Thyroid gland (tissue), 4 donors: ENCODE measurements around the gene TTN. TPM values are rescaled to one million over a fixed set of nuclear protein-coding genes. Genes with fewer than 3 reads are reported as not detected.

ENCODE experiments used
- DNase-seq, 2 donors: peaks; one replicate each; pipeline ENCODE4 v3.0.0-alpha.2; 2019
- H3K27ac ChIP-seq, 3 donors: fragments of 200-600 bp; sonication (generic); 1 replicate in 2 of 3; 2 replicates in 1 of 3; pipeline ENCODE4 v1.5.1; 2016 to 2019; ENCODE audit warnings: mild to moderate bottlenecking in 1 of 3, moderate library complexity in 1 of 3
- H3K27me3 ChIP-seq: fragments of 200-600 bp; sonication (generic); one replicate; pipeline ENCODE4 v1.5.1; 2019
- H3K36me3 ChIP-seq, 2 donors: fragments of 200-600 bp; sonication (generic); one replicate each; pipeline ENCODE4 v1.5.1; 2016 to 2019
- H3K4me1 ChIP-seq, 2 donors: fragments of 200-600 bp; sonication (generic); one replicate each; pipeline ENCODE4 v1.5.1; 2017 to 2019
- H3K4me3 ChIP-seq, 3 donors: fragments of 200-600 bp; sonication (generic); replicated peaks in 1 of 3; 1 replicate in 2 of 3; 2 replicates in 1 of 3; pipeline ENCODE4 v1.5.1; 2016; ENCODE audit warnings: mild to moderate bottlenecking in 1 of 3
- H3K9me3 ChIP-seq: fragments of 200-600 bp; sonication (generic); one replicate; pipeline ENCODE4 v1.5.1; 2017
- CTCF ChIP-seq, 6 experiments: fragments of 200-600 bp in 3 of 6; fragments of 450-650 bp in 3 of 6; sonication (generic) in 3 of 6; IDR thresholded peaks; one replicate each; pipeline ENCODE4 v1.5.1; 2016 to 2019; ENCODE audit warnings: antibody characterized with exemption in 6 of 6, mild to moderate bottlenecking in 2 of 6, inconsistent platforms in 1 of 6, moderate library complexity in 1 of 6
- POLR2A ChIP-seq, 2 donors: fragments of 450-650 bp; IDR thresholded peaks; one replicate each; pipeline ENCODE4 v1.6.1; 2017; ENCODE audit warnings: antibody characterized with exemption in 2 of 2, mild to moderate bottlenecking in 2 of 2, moderate library complexity in 1 of 2
- WGBS, 2 donors: methylation state at CpG; one replicate each; pipeline ENCODE4 v1.1.5; 2017; 5-methylcytosine and 5-hydroxymethylcytosine counted together
- intact Hi-C: fragments of 100-400 bp; cut with DNase I; formaldehyde crosslinking; loops from one replicate; pipeline ENCODE4 v1.15.1; 2023
- total RNA-seq, 4 donors: library from RNA; depleted of rRNA; stranded (reverse); fragments of >200 nt; gene quantifications; one replicate each; pipeline ENCODE4 v1.2.3, GENCODE V29; 2016

TTN gene
- total RNA-seq, 4 donors from 2014 or later, result 6.3 to 11.3 (median 10.3) TPM

GRCh38 chr2:178477443-178478129 lies 329.6 kb downstream of the TTN start:
- DNase-seq, result no peak
- no peak for TF ChIP-seq CTCF (IDR thresholded peaks at IDR 0.05)
- TF ChIP-seq POLR2A (IDR thresholded peaks at IDR 0.05), result no peak
- intact Hi-C loops, result no loop called here
- WGBS, 2 donors, result 19 to 23% methylated on average over 3 of the region's 3 CpGs
- Histone ChIP-seq H3K36me3 (no peaks in the 10 kb centered on the region), H3K27me3 (no peaks in the 10 kb centered on the region), H3K4me1 (peaks cover 18 to 28% of the 10 kb centered on the region in 2 donors), H3K27ac (peak overlapping the region; percentile 95 to 97 (median 97)), H3K4me3 (peak overlapping the region; percentile 43 to 63 (median 53)), H3K9me3 (no peaks in the 10 kb centered on the region)

GRCh38 chr2:178476477-178476876 lies 330.7 kb downstream of the TTN start:
- peaks cover 7 to 17% of the 10 kb centered on the region in 2 donors for H3K4me1 ChIP-seq
- DNase-seq, result no peak
- H3K27me3 ChIP-seq, result no peaks in the 10 kb centered on the region
- TF ChIP-seq CTCF (IDR thresholded peaks at IDR 0.05) (no peak), POLR2A (IDR thresholded peaks at IDR 0.05) (no peak)
- no peak overlapping the region for H3K4me3 ChIP-seq
- H3K36me3 ChIP-seq, result no peaks in the 10 kb centered on the region
- no peak overlapping the region for H3K27ac ChIP-seq
- H3K9me3 ChIP-seq, result no peaks in the 10 kb centered on the region
- intact Hi-C loops, result no loop called here

Other genes with a start within 250 kb of the TTN start
- 1 to 10 TPM; 4.3 to 8.1 (median 6.1) TPM for gene CCDC141, start 242.7 kb upstream of the TTN start, total RNA-seq